K562 (cell line): ENCODE data around the gene DENND2C. TPM values are rescaled to one million over a fixed set of nuclear protein-coding genes. Genes with fewer than 3 reads are reported as not detected.

ENCODE experiments used
- ATAC-seq: fragments of 200-7000 bp; cut with Tn5 transposase; 3 replicates; pipeline ENCODE4 v1.9.1; 2020; ENCODE audit warnings: moderate library complexity
- BruUV-seq: library from RNA; stranded (reverse); fragments of 400-500 nt; replicated peaks from 2 replicates; lab custom pipeline; 2021; lab: Mats Ljungman, UMichigan
- CTCF ChIA-PET: fragments of 300-600 bp; formaldehyde crosslinking; extraction: SDS; loops from one replicate; lab custom pipeline; 2021; ENCODE audit warnings: low intra/inter-chr PET ratio; lab: Yijun Ruan, JAX
- POLR2A ChIA-PET: fragments of 300-600, 350-650 bp; sonication (Branson Sonifier 250); formaldehyde crosslinking; extraction: SDS; loops from one replicate; lab custom pipeline; 2021; ENCODE audit warnings: antibody characterized with exemption, inconsistent platforms; lab: Yijun Ruan, JAX
- DNase-seq, 4 experiments: peaks; one replicate each; pipeline versions ENCODE4 v3.0.0 to v3.0.0-alpha.2; 2011 to 2018; ENCODE audit warnings: low spot score in 3 of 4, mixed read lengths in 3 of 4; ENCODE audit errors: extremely low read depth in 1 of 4
- FAIRE-seq: peaks from 2 replicates; lab custom pipeline; 2011; peaks lifted over from hg19 to GRCh38; lab: Jason Lieb, UNC
- H2AFZ ChIP-seq: 2 replicates; pipeline ENCODE4 v1.6.0; 2011; ENCODE audit warnings: low read depth, low read length, control low read depth, inconsistent platforms
- H3K27ac ChIP-seq: fragments of 200-600 bp; 3 replicates; pipeline ENCODE4 v1.8.0; 2011; ENCODE audit warnings: low read depth, mild to moderate bottlenecking, control low read depth, inconsistent platforms, low read length, moderate library complexity, mixed read lengths; ENCODE audit errors: extremely low read depth
- H3K27me3 ChIP-seq, 2 experiments: fragments of 300-600 bp in 1 of 2; 2 replicates in 1 of 2; 3 replicates in 1 of 2; pipeline versions ENCODE4 v1.6.0 to v1.8.0; 2011; ENCODE audit warnings: inconsistent platforms in 2 of 2, low read length in 2 of 2, mild to moderate bottlenecking in 1 of 2, mixed read lengths in 1 of 2, moderate library complexity in 1 of 2; ENCODE audit not compliant: control insufficient read depth in 2 of 2, insufficient read depth in 2 of 2
- H3K36me3 ChIP-seq: fragments of 300-600 bp; 3 replicates; pipeline ENCODE4 v1.8.0; 2011; ENCODE audit warnings: mild to moderate bottlenecking, low read length, inconsistent platforms; ENCODE audit not compliant: control insufficient read depth, insufficient read depth
- H3K4me1 ChIP-seq, 2 experiments: fragments of 200-600 bp in 1 of 2; replicated peaks in 1 of 2; 2 replicates in 1 of 2; 3 replicates in 1 of 2; pipeline versions ENCODE4 v1.5.1 to v1.8.0; 2011; ENCODE audit warnings: inconsistent platforms in 2 of 2, low read length in 2 of 2, mild to moderate bottlenecking in 1 of 2, mixed read lengths in 1 of 2, moderate library complexity in 1 of 2; ENCODE audit not compliant: control insufficient read depth in 2 of 2, insufficient read depth in 2 of 2
- H3K4me2 ChIP-seq: 2 replicates; pipeline ENCODE4 v1.6.1; 2011; ENCODE audit warnings: low read length, control low read depth, inconsistent platforms, mixed read lengths; ENCODE audit not compliant: insufficient read depth
- H3K4me3 ChIP-seq: fragments of 200-600 bp; sonication (generic), shearing (Covaris generic); 2 replicates; pipeline ENCODE4 v1.5.1; 2016; ENCODE audit warnings: control low read depth, inconsistent platforms
- H3K79me2 ChIP-seq: fragments of 200-600 bp; 3 replicates; pipeline ENCODE4 v1.8.0; 2011; ENCODE audit warnings: low read length, inconsistent platforms; ENCODE audit not compliant: control insufficient read depth, insufficient read depth
- H3K9ac ChIP-seq, 2 experiments: 2 replicates each; pipeline versions ENCODE4 v1.6.0 to v1.6.1; 2011; ENCODE audit warnings: low read depth in 2 of 2, low read length in 2 of 2, control low read depth in 1 of 2, inconsistent platforms in 1 of 2, mild to moderate bottlenecking in 1 of 2, mixed read lengths in 1 of 2; ENCODE audit not compliant: insufficient read depth in 1 of 2
- H3K9me1 ChIP-seq: one replicate; pipeline ENCODE4 v1.6.0; 2011; ENCODE audit warnings: inconsistent platforms, mild to moderate bottlenecking, low read length, moderate library complexity; ENCODE audit not compliant: control insufficient read depth, insufficient read depth
- H3K9me3 ChIP-seq: replicated peaks from 2 replicates; pipeline ENCODE4 v1.5.1; 2011; ENCODE audit warnings: low read depth, low read length, inconsistent platforms; ENCODE audit not compliant: control insufficient read depth, insufficient read depth
- H4K20me1 ChIP-seq: replicated peaks from 2 replicates; pipeline ENCODE4 v1.6.1; 2011; ENCODE audit warnings: low read length, inconsistent platforms, mixed read lengths; ENCODE audit not compliant: control insufficient read depth, insufficient read depth
- ELF1 ChIP-seq: fragments of 200-800 bp; sonication (Bioruptor generic); IDR thresholded peaks from 2 replicates; pipeline ENCODE4 v1.6.1; 2016; ENCODE audit warnings: missing genetic modification characterization, missing compliant biosample characterization
- EP300 ChIP-seq: IDR thresholded peaks from 2 replicates; pipeline ENCODE4 v1.6.1; 2012; ENCODE audit warnings: low read length, improper control_type of control experiment
- HIVEP1 ChIP-seq: fragments of 250-450 bp; sonication (Bioruptor Pico); IDR thresholded peaks from 2 replicates; pipeline ENCODE4 v1.4.0; 2020; ENCODE audit warnings: mild to moderate bottlenecking
- ILK ChIP-seq: fragments of 450-650 bp; IDR thresholded peaks from 2 replicates; pipeline ENCODE4 v1.6.1; 2016; ENCODE audit warnings: missing genetic modification characterization, low read depth, mild to moderate bottlenecking, missing compliant biosample characterization, moderate library complexity, borderline replicate concordance
- L3MBTL2 ChIP-seq: fragments of 450-650 bp; IDR thresholded peaks from 2 replicates; pipeline ENCODE4 v1.6.1; 2016; ENCODE audit warnings: mild to moderate bottlenecking, moderate library complexity
- NR2C2 ChIP-seq, 2 experiments: fragments of 200-800 bp in 1 of 2; sonication (Bioruptor generic) in 1 of 2; sonication (generic) in 1 of 2; formaldehyde crosslinking in 1 of 2; IDR thresholded peaks; 2 replicates each; pipeline versions ENCODE4 v1.6.1 to v1.8.0; 2016 to 2022; ENCODE audit warnings: mild to moderate bottlenecking in 1 of 2, missing compliant biosample characterization in 1 of 2, missing genetic modification characterization in 1 of 2, missing genetic modification reagents in 1 of 2
- POLR2B ChIP-seq: fragments of 450-650 bp; IDR thresholded peaks from 2 replicates; pipeline ENCODE4 v1.6.1; 2018; ENCODE audit warnings: low read depth; ENCODE audit not compliant: partially characterized antibody
- RNF2 ChIP-seq: sonication (generic); IDR thresholded peaks from 2 replicates; pipeline ENCODE4 v1.6.1; 2016
- SIN3A ChIP-seq, 2 experiments: fragments of 150-350 bp in 1 of 2; IDR thresholded peaks; 2 replicates each; pipeline ENCODE4 v1.6.1; 2011 to 2016; ENCODE audit warnings: borderline replicate concordance in 2 of 2, low read depth in 2 of 2, low read length in 2 of 2, mild to moderate bottlenecking in 2 of 2, moderate library complexity in 2 of 2; ENCODE audit not compliant: control insufficient read depth in 1 of 2
- SMARCA5 ChIP-seq: fragments of 450-650 bp; IDR thresholded peaks from 2 replicates; pipeline ENCODE4 v1.6.1; 2016
- TARDBP ChIP-seq: fragments of 450-650 bp; IDR thresholded peaks from 2 replicates; pipeline ENCODE4 v1.6.1; 2016
- ZNF518B ChIP-seq: fragments of 250-450 bp; sonication (Bioruptor Pico); IDR thresholded peaks from 2 replicates; pipeline ENCODE4 v1.5.0; 2021; ENCODE audit warnings: mild to moderate bottlenecking, moderate library complexity
- WGBS: fragments of 100-300 bp; shearing (Covaris generic); methylation state at CpG from one replicate; pipeline ENCODE4 v1.1.6; 2016; ENCODE audit warnings: low coverage, mixed read lengths; ENCODE audit not compliant: insufficient coverage; ENCODE audit errors: missing lambda C conversion rate; 5-methylcytosine and 5-hydroxymethylcytosine counted together
- in situ Hi-C: fragments of 300-500 bp; cut with MboI; formaldehyde crosslinking; loops from 4 replicates; pipeline ENCODE4 v1.15.0; 2018; ENCODE audit warnings: inconsistent platforms, mixed read lengths
- intact Hi-C: fragments of 100-400 bp; cut with micrococcal nuclease; formaldehyde crosslinking; loops from 2 replicates; pipeline ENCODE4 v1.14.2; 2022
- polyA plus RNA-seq, 8 experiments: library from polyadenylated mRNA; depleted of rRNA in 4 of 8; stranded (reverse) in 5 of 8; unstranded in 3 of 8; fragments of >200 nt; fragmentation: Nextera tagmentation in 2 of 8; fragmentation: Illumina TruSeq in 1 of 8; extraction: Ambion mirVana in 2 of 8; extraction: Trizol in 1 of 8; gene quantifications; 2 replicates each; pipeline versions ENCODE4 v1.2.1 to v1.2.3, GENCODE V29; 2011 to 2014; ENCODE audit warnings: inconsistent platforms in 1 of 8, missing spikeins in 1 of 8
- total RNA-seq, 7 experiments: library from RNA; depleted of rRNA in 6 of 7; stranded (reverse); fragments of >200 nt in 6 of 7; fragmentation: Illumina TruSeq in 2 of 7; extraction: Trizol in 2 of 7; gene quantifications; 2 replicates each; pipeline versions ENCODE4 v1.2.1 to v1.2.3, GENCODE V29; 2011 to 2021; ENCODE audit warnings: low replicate concordance in 1 of 7
- TF ChIP-seq, protein P1 (sequence below): fragments of 250-450 bp; sonication (Bioruptor Pico); IDR thresholded peaks from 2 replicates; pipeline ENCODE4 v1.4.0; 2020

Gene DENND2C
- total and polyA plus RNA-seq, 9 of the 15 experiments (the other 6 are each of a cell fraction or from before 2014, with no cell fraction given): 0.03 to 0.25 (median 0.14) TPM

DNA sequence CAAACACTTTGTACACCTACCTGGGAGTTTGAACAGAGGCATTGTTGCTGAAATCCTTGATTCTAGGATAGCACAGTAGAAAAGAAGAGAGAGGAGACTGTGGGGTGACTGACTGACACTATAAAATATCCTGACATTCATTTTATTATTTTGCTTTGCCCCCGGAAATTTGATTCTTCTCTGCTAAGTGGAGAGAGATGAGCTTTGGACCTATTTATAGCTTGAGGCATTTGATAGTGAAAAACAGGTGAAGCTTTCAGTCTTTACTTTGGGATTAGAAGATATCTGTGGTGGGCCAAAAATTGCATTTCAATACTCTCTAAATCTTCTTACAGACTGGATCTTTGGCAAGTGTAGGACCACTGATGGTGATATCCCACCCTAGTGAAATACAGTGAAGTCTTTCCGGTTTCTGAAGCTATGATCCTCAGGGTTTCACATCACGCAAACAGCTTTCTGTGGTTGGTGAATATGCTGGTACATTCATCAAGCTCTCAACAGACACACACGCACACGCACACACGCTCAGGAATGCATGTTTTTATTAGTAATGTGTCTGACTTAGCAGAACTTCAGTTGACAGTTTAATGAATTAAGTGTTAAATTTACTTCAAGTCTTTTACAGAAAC is 25.7 kb upstream of the DENND2C start, which contains the start of gene AMPD1:
Gene AMPD1 (minus strand): TSS at position 117 of the 629 bp plus-strand sequence. CDS start 75 bp downstream, at position 42.
- BruUV-seq: no TSS peak
- Histone ChIP-seq H3K27ac (no peak within 1 kb of the TSS), H3K27me3 (peaks cover 15 to 16% of the 10 kb centered on the region in 2 experiments), H4K20me1 (no peaks in the 10 kb centered on the region), H3K9me3 (no peaks in the 10 kb centered on the region), H3K9me1 (no peaks in the 10 kb centered on the region), H3K4me1 (no peaks in the 10 kb centered on the region), H3K4me3 (no peak within 1 kb of the TSS), H3K36me3 (no peaks in the 10 kb centered on the region), H3K4me2 (no peak within 1 kb of the TSS), H2AFZ (no peak within 1 kb of the TSS), H3K79me2 (no peaks in the 10 kb centered on the region), H3K9ac (no peak within 1 kb of the TSS)
- in situ Hi-C loops: no loop called here
- POLR2A ChIA-PET: interaction anchor here (0.5 to 2.5 kb wide), 5 partner anchors 11 to 198 kb away, joined by 5 to 14 read pairs (median 11); partner anchors contain the start of gene NRAS
- intact Hi-C loops: no loop called here
- CTCF ChIA-PET: interaction anchor here (0.6 kb wide), 1 partner anchor 714 kb away, joined by 3 read pairs; no protein-coding TSS in a partner anchor
- no peak for DNase-seq
- ATAC-seq: no peak
- 5% methylated on average over 6 of the region's 6 CpGs for WGBS
- FAIRE-seq: no peak
- TF ChIP-seq TARDBP: no peak
- no peak for TF ChIP-seq SMARCA5
- no peak for TF ChIP-seq RNF2
- TF ChIP-seq, protein P1, sequence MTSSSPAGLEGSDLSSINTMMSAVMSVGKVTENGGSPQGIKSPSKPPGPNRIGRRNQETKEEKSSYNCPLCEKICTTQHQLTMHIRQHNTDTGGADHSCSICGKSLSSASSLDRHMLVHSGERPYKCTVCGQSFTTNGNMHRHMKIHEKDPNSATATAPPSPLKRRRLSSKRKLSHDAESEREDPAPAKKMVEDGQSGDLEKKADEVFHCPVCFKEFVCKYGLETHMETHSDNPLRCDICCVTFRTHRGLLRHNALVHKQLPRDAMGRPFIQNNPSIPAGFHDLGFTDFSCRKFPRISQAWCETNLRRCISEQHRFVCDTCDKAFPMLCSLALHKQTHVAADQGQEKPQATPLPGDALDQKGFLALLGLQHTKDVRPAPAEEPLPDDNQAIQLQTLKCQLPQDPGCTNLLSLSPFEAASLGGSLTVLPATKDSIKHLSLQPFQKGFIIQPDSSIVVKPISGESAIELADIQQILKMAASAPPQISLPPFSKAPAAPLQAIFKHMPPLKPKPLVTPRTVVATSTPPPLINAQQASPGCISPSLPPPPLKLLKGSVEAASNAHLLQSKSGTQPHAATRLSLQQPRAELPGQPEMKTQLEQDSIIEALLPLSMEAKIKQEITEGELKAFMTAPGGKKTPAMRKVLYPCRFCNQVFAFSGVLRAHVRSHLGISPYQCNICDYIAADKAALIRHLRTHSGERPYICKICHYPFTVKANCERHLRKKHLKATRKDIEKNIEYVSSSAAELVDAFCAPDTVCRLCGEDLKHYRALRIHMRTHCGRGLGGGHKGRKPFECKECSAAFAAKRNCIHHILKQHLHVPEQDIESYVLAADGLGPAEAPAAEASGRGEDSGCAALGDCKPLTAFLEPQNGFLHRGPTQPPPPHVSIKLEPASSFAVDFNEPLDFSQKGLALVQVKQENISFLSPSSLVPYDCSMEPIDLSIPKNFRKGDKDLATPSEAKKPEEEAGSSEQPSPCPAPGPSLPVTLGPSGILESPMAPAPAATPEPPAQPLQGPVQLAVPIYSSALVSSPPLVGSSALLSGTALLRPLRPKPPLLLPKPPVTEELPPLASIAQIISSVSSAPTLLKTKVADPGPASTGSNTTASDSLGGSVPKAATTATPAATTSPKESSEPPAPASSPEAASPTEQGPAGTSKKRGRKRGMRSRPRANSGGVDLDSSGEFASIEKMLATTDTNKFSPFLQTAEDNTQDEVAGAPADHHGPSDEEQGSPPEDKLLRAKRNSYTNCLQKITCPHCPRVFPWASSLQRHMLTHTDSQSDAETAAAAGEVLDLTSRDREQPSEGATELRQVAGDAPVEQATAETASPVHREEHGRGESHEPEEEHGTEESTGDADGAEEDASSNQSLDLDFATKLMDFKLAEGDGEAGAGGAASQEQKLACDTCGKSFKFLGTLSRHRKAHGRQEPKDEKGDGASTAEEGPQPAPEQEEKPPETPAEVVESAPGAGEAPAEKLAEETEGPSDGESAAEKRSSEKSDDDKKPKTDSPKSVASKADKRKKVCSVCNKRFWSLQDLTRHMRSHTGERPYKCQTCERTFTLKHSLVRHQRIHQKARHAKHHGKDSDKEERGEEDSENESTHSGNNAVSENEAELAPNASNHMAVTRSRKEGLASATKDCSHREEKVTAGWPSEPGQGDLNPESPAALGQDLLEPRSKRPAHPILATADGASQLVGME: no peak
- TF ChIP-seq POLR2B: no peak
- no peak for TF ChIP-seq L3MBTL2
- no peak for TF ChIP-seq ILK
- no peak for TF ChIP-seq EP300
- TF ChIP-seq SIN3A (IDR thresholded peaks at IDR 0.05; ENCODE audit: borderline replicate concordance in 2 of 2, control insufficient read depth in 1 of 2, low read depth in 2 of 2, low read length in 2 of 2): no peak
- TF ChIP-seq NR2C2 (CRISPR knock-in tag; IDR thresholded peaks at IDR 0.05): no peak
- TF ChIP-seq NR2C2 (tag; IDR thresholded peaks at IDR 0.05): no peak
- TF ChIP-seq ZNF518B (CRISPR knock-in tag): no peak
- TF ChIP-seq ELF1 (tag): no peak
- TF ChIP-seq HIVEP1: no peak
